GM12878 (cell line): Measurements from ENCODE around the gene VSIG10L2. TPM values are rescaled to one million over a fixed set of nuclear protein-coding genes. Genes with fewer than 3 reads are reported as not detected.

Experiments
- ATAC-seq: fragments of 200-7000 bp; cut with Tn5 transposase; 3 replicates; pipeline ENCODE4 v1.9.1; 2020; ENCODE audit warnings: mild to moderate bottlenecking, moderate library complexity
- BruUV-seq: library from RNA; stranded (reverse); fragments of 400-500 nt; replicated peaks from 2 replicates; lab custom pipeline; 2021; lab: Mats Ljungman, UMichigan
- CTCF ChIA-PET: fragments of 300-600 bp; sonication (Branson Sonifier 250); formaldehyde crosslinking; extraction: SDS; loops from one replicate; lab custom pipeline; 2021; ENCODE audit warnings: inconsistent platforms; lab: Yijun Ruan, JAX
- POLR2A ChIA-PET: fragments of 350-600 bp; formaldehyde crosslinking; extraction: SDS; loops from one replicate; lab custom pipeline; 2021; ENCODE audit warnings: inconsistent platforms; lab: Charles Lee
- RAD21 ChIA-PET: fragments of 300-600 bp; sonication (Branson Sonifier 250); formaldehyde crosslinking; loops from one replicate; lab custom pipeline; 2023; ENCODE audit warnings: antibody characterized with exemption; ENCODE audit not compliant: unreplicated experiment; lab: Charles Lee
- SMC1A ChIA-PET: fragments of 300-600 bp; sonication (Branson Sonifier 250); formaldehyde crosslinking; loops from one replicate; lab custom pipeline; 2023; ENCODE audit not compliant: unreplicated experiment, uncharacterized antibody; lab: Charles Lee
- DNase-seq: peaks from one replicate; pipeline ENCODE4 v3.0.0-alpha.2; 2011; ENCODE audit warnings: low read depth, low spot score
- FAIRE-seq: peaks from 3 replicates; lab custom pipeline; 2011; peaks lifted over from hg19 to GRCh38; lab: Jason Lieb, UNC
- H2AFZ ChIP-seq: 2 replicates; pipeline ENCODE4 v1.6.0; 2011; ENCODE audit warnings: low read depth, low read length, control low read depth; ENCODE audit not compliant: control insufficient read depth
- H3K27ac ChIP-seq: 2 replicates; pipeline ENCODE4 v1.5.1; 2011; ENCODE audit warnings: control low read depth; ENCODE audit not compliant: control insufficient read depth, insufficient read depth
- H3K27me3 ChIP-seq, 2 experiments: replicated peaks in 1 of 2; 2 replicates each; pipeline versions ENCODE4 v1.6.0 to v1.6.1; 2011; ENCODE audit warnings: low read length in 1 of 2; ENCODE audit not compliant: control insufficient read depth in 2 of 2, insufficient read depth in 2 of 2
- H3K36me3 ChIP-seq, 2 experiments: 2 replicates each; pipeline ENCODE4 v1.5.1; 2011; ENCODE audit warnings: low read length in 1 of 2; ENCODE audit not compliant: control insufficient read depth in 2 of 2, insufficient read depth in 2 of 2
- H3K4me1 ChIP-seq: 2 replicates; pipeline ENCODE4 v1.6.1; 2011; ENCODE audit warnings: mild to moderate bottlenecking, low read length, moderate library complexity, mixed read lengths; ENCODE audit not compliant: control insufficient read depth, insufficient read depth
- H3K4me2 ChIP-seq: 2 replicates; pipeline ENCODE4 v1.6.0; 2011; ENCODE audit warnings: control low read depth; ENCODE audit not compliant: control insufficient read depth, insufficient read depth
- H3K4me3 ChIP-seq: fragments of 200-600 bp; sonication (generic); 2 replicates; pipeline ENCODE4 v1.5.1; 2016
- H3K79me2 ChIP-seq: 2 replicates; pipeline ENCODE4 v1.6.0; 2011; ENCODE audit warnings: low read length; ENCODE audit not compliant: control insufficient read depth, insufficient read depth
- H3K9ac ChIP-seq: 2 replicates; pipeline ENCODE4 v1.8.0; 2011; ENCODE audit warnings: low read length, control low read depth, mixed read lengths; ENCODE audit not compliant: control insufficient read depth, insufficient read depth
- H3K9me3 ChIP-seq: replicated peaks from 3 replicates; pipeline ENCODE4 v1.5.1; 2011; ENCODE audit warnings: mild to moderate bottlenecking, low read length; ENCODE audit not compliant: control insufficient read depth, insufficient read depth
- H4K20me1 ChIP-seq: 2 replicates; pipeline ENCODE4 v1.6.0; 2011; ENCODE audit not compliant: control insufficient read depth, insufficient read depth
- IRF5 ChIP-seq: fragments of 450-650 bp; IDR thresholded peaks from 2 replicates; pipeline ENCODE4 v1.6.1; 2017; ENCODE audit warnings: borderline replicate concordance
- POU2F2 ChIP-seq: IDR thresholded peaks from 3 replicates; pipeline ENCODE4 v1.6.1; 2011; ENCODE audit warnings: low read depth, mild to moderate bottlenecking, low read length, borderline replicate concordance
- SMAD1 ChIP-seq: fragments of 450-650 bp; IDR thresholded peaks from 2 replicates; pipeline ENCODE4 v1.6.1; 2018; ENCODE audit warnings: mild to moderate bottlenecking, low read depth; ENCODE audit not compliant: partially characterized antibody
- ZNF622 ChIP-seq: fragments of 450-650 bp; IDR thresholded peaks from 2 replicates; pipeline ENCODE4 v1.6.1; 2017; ENCODE audit warnings: mild to moderate bottlenecking, inconsistent platforms
- WGBS: methylation state at CpG from one replicate; pipeline ENCODE4 v1.1.6; 2016; ENCODE audit warnings: low lambda C conversion rate; ENCODE audit not compliant: insufficient replicate concordance, insufficient coverage; ENCODE audit errors: missing lambda C conversion rate; 5-methylcytosine and 5-hydroxymethylcytosine counted together
- in situ Hi-C: fragments of 300-500 bp; cut with MboI; formaldehyde crosslinking; loops from 9 replicates; pipeline ENCODE4 v1.14.3; 2018; ENCODE audit warnings: mixed read lengths
- intact Hi-C: fragments of 100-400 bp; cut with micrococcal nuclease; formaldehyde crosslinking; loops from one replicate; pipeline ENCODE4 v1.14.2; 2022; ENCODE audit not compliant: unreplicated experiment
- polyA plus RNA-seq, 11 experiments: library from polyadenylated mRNA; depleted of rRNA in 4 of 11; unstranded in 6 of 11; stranded (reverse) in 5 of 11; fragments of >200 nt; fragmentation: Nextera tagmentation in 4 of 11; fragmentation: Illumina TruSeq in 1 of 11; extraction: Ambion mirVana in 4 of 11; extraction: Trizol in 1 of 11; gene quantifications; 1 replicate in 1 of 11; 2 replicates in 10 of 11; pipeline versions ENCODE4 v1.2.1 to v1.2.3, GENCODE V29; 2011 to 2016; ENCODE audit warnings: inconsistent platforms in 2 of 11, missing spikeins in 2 of 11, low read depth in 1 of 11
- total RNA-seq, 4 experiments: library from RNA; depleted of rRNA in 3 of 4; stranded (reverse); fragments of >200 nt in 3 of 4; fragmentation: Illumina TruSeq in 1 of 4; extraction: Trizol in 1 of 4; gene quantifications; 2 replicates each; pipeline versions ENCODE4 v1.2.1 to v1.2.3, GENCODE V29; 2013 to 2021

The VSIG10L2 gene
- total and polyA plus RNA-seq, 10 of the 15 experiments (the other 5 are each of a cell fraction or from before 2014, with no cell fraction given), result 0.02 TPM; not detected in 9

- no peak for TF ChIP-seq IRF5
Observed at GRCh38 chr11:125995313-125995712, 49.5 kb downstream of the VSIG10L2 start (continued).

- ChIA-PET POLR2A (interaction anchor here (0.5 kb wide), 1 partner anchor 17 kb away, joined by 3 read pairs; no protein-coding TSS in a partner anchor), SMC1A (interaction anchor here (1.4 kb wide), 1 partner anchor 56 kb away, joined by 3 read pairs; no protein-coding TSS in a partner anchor), RAD21 (no interaction called here), CTCF (interaction anchor here (1.4 kb wide), 1 partner anchor 190 kb away, joined by 4 read pairs; no protein-coding TSS in a partner anchor)
- Histone ChIP-seq H3K27me3 (no peaks in the 10 kb centered on the region), H3K27ac (no peak overlapping the region), H4K20me1 (no peaks in the 10 kb centered on the region), H3K36me3 (no peaks in the 10 kb centered on the region), H3K9me3 (no peaks in the 10 kb centered on the region), H3K4me3 (no peak overlapping the region), H3K9ac (no peak overlapping the region), H2AFZ (no peak overlapping the region), H3K4me1 (peaks cover 8% of the 10 kb centered on the region), H3K79me2 (no peaks in the 10 kb centered on the region), H3K4me2 (no peak overlapping the region)
- DNase-seq, result no peak
- 57% methylated on average over 5 of the region's 5 CpGs for WGBS
- no peak for FAIRE-seq
- BruUV-seq, result no TSS peak
- in situ Hi-C loops, result no loop called here
- TF ChIP-seq ZNF622, result no peak
- TF ChIP-seq POU2F2, result no peak
- no peak for TF ChIP-seq SMAD1
- intact Hi-C loops, result no loop called here
- ATAC-seq, result no peak
Observed at GRCh38 chr11:125998267-125998666, 52.4 kb downstream of the VSIG10L2 start.
